Activated T-cell treated with anti-CD3 and anti-CD28 coated beads, Interleukin-2, amount 50 U/mL, for 24 hours (primary cell): ENCODE results near the gene DGAT2.
A peak's percentile ranks its signal among the peaks of the same experiment; 100 is the strongest.

Experiments
- DNase-seq: peaks from one replicate; pipeline ENCODE4 v3.0.0-alpha.2; 2020
- H3K27ac Mint-ChIP-seq: 2 replicates; pipeline ENCODE4 v1.8.0; 2020; ENCODE audit warnings: mild to moderate bottlenecking, mixed read lengths
- H3K27me3 Mint-ChIP-seq: 2 replicates; pipeline ENCODE4 v1.8.0; 2020; ENCODE audit warnings: mixed read lengths
- H3K36me3 Mint-ChIP-seq: 2 replicates; pipeline ENCODE4 v1.8.0; 2020; ENCODE audit warnings: low read depth, mixed read lengths
- H3K4me1 Mint-ChIP-seq: 2 replicates; pipeline ENCODE4 v1.8.0; 2020; ENCODE audit warnings: low read depth, mixed read lengths
- H3K4me3 Mint-ChIP-seq: 2 replicates; pipeline ENCODE4 v1.8.0; 2020; ENCODE audit warnings: mild to moderate bottlenecking, moderate library complexity, mixed read lengths
- H3K9me3 Mint-ChIP-seq: 2 replicates; pipeline ENCODE4 v1.8.0; 2020; ENCODE audit warnings: mixed read lengths

The DGAT2 gene

DNA sequence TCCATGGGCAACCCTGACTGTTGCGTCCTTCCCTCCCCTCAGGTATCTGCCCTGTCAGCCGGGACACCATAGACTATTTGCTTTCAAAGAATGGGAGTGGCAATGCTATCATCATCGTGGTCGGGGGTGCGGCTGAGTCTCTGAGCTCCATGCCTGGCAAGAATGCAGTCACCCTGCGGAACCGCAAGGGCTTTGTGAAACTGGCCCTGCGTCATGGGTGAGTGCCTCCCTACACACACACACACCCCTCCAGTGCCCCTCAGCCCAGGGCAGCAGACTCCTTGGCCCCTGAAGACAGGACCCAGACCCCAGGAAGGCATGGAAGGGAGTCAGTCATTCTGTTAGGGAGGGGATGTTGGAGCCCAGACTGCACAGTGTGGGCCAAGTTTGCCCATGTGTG, 28.5 kb downstream of the DGAT2 start:
- no peaks in the 10 kb centered on the region for H3K27me3 Mint-ChIP-seq
- H3K27ac Mint-ChIP-seq, result no peak overlapping the region
- no peaks in the 10 kb centered on the region for H3K36me3 Mint-ChIP-seq
- no peak overlapping the region for H3K4me3 Mint-ChIP-seq
- H3K4me1 Mint-ChIP-seq, result peaks cover 10% of the 10 kb centered on the region
- no peak for DNase-seq
- H3K9me3 Mint-ChIP-seq, result no peaks in the 10 kb centered on the region

DNA sequence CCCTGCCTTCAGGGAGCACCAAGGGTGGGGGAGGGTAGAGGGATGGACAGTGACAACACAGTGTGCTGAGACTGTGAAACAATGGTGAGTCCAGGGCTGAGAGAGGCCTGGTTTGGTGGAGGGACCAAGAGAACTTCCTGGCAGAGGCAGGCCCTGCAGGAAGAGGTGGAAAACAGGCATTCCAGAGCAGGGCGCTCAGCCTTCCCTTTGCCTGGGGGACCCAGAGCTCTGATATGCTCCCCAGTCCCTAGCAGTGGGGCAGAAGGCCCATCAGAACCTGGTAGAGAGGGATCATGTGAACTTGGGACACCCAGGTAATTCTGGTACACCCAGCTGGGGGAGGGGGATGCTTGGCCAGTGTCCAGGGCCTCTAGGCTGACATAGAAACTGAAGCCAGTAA, 29.2 kb downstream of the DGAT2 start:
- Mint-ChIP-seq H3K27ac (no peak overlapping the region), H3K27me3 (no peaks in the 10 kb centered on the region), H3K36me3 (no peaks in the 10 kb centered on the region), H3K4me1 (peaks cover 10% of the 10 kb centered on the region), H3K4me3 (no peak overlapping the region), H3K9me3 (no peaks in the 10 kb centered on the region)
- DNase-seq, result no peak

DNA sequence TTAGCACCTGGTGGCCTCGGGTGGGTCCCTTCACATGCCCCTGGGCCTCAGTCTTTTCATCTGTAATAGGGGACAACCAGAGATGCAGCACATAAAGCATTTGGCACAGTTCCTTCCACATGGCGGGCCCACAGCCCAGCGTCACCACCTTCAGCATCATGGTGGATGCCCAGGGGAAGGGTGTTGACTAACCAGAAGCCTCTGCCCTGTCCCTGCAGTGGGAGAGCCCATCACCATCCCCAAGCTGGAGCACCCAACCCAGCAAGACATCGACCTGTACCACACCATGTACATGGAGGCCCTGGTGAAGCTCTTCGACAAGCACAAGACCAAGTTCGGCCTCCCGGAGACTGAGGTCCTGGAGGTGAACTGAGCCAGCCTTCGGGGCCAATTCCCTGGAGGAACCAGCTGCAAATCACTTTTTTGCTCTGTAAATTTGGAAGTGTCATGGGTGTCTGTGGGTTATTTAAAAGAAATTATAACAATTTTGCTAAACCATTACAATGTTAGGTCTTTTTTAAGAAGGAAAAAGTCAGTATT, 31.6 kb downstream of the DGAT2 start:
- Mint-ChIP-seq H3K27me3 (no peaks in the 10 kb centered on the region), H3K27ac (no peak overlapping the region), H3K36me3 (no peaks in the 10 kb centered on the region), H3K9me3 (no peaks in the 10 kb centered on the region), H3K4me3 (no peak overlapping the region), H3K4me1 (peaks cover 10% of the 10 kb centered on the region)
- no peak for DNase-seq

DNA sequence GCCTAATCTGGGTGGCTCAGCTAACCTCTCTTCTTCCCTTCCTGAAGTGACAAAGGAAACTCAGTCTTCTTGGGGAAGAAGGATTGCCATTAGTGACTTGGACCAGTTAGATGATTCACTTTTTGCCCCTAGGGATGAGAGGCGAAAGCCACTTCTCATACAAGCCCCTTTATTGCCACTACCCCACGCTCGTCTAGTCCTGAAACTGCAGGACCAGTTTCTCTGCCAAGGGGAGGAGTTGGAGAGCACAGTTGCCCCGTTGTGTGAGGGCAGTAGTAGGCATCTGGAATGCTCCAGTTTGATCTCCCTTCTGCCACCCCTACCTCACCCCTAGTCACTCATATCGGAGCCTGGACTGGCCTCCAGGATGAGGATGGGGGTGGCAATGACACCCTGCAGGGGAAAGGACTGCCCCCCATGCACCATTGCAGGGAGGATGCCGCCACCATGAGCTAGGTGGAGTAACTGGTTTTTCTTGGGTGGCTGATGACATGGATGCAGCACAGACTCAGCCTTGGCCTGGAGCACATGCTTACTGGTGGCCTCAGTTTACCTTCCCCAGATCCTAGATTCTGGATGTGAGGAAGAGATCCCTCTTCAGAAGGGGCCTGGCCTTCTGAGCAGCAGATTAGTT, 32.3 kb downstream of the DGAT2 start:
- no peak overlapping the region for H3K27ac Mint-ChIP-seq
- H3K36me3 Mint-ChIP-seq, result no peaks in the 10 kb centered on the region
- no peaks in the 10 kb centered on the region for H3K27me3 Mint-ChIP-seq
- no peak for DNase-seq
- no peak overlapping the region for H3K4me3 Mint-ChIP-seq
- H3K4me1 Mint-ChIP-seq, result peaks cover 10% of the 10 kb centered on the region
- H3K9me3 Mint-ChIP-seq, result no peaks in the 10 kb centered on the region

DNA sequence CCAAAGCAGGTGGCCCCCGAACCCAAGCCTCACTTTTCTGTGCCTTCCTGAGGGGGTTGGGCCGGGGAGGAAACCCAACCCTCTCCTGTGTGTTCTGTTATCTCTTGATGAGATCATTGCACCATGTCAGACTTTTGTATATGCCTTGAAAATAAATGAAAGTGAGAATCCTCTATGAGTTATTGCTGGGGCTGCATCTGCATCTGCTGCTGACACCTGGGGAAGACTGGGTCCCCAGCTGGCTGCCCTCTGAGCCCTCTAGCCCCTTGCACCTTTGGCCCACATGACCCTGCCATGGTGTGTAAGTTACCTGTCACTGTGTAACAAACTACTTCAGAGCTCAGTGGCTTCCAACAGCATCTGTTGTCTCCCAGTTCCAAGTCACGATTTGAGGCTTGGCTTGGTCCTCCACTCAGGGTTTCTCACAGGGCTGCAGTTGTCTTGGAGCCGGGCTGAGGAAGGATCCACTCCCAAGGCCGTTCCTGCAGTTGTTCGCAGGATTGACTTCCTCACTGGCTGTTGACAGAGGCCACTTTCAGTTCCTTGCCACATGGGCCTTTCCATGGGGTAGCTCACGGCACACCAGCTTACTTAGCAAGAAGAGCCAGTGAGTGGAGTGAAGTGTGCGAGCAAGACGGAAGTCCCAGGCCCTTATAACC, 32.9 kb downstream of the DGAT2 start:
- Mint-ChIP-seq H3K4me3 (no peak overlapping the region), H3K9me3 (no peaks in the 10 kb centered on the region), H3K27me3 (no peaks in the 10 kb centered on the region), H3K27ac (no peak overlapping the region), H3K4me1 (peaks cover 10% of the 10 kb centered on the region), H3K36me3 (no peaks in the 10 kb centered on the region)
- no peak for DNase-seq

DNA sequence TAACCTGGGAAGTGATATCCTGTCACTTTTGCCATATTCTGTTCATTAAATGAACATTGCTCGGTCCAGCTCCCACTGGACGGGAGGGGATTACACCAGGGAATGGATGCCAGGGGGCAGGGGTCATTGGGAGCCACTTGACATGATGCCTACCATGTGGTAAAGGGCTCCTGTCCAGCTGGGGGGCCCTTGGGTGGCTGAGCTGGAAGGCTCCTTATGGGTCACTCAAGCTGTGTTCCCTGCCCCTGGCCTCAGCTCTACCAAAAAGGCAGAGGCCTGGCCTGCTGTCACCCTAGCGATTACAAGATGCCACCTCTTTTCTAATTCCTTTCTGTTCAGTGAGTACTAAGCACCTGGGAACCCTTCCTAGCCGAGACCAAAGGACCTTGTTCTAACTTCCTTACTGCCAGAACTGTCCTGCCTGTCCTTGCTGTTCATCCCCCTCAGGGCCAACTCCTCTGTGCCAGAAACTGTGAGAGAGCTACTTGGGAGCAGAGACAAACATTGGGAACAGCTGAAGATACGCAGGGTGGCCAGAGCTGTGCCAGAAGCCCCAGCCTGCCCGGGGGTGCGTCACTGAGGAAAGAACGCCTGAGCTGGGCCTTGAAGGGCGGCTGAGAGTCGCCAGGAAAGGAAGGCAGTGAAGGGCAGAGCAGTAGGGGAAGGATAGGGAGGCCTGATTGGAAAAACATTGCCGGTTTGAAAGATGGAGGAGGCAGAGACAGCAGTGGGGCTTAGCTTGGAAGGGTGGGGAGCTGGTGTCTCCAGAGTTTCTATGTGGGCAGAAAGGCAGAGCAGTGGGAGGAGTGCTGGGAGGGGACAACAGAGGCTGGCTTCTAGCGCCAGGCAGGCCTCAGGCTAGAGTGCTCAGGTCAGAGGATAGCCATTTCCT, 33.7 kb downstream of the DGAT2 start:
- no peaks in the 10 kb centered on the region for H3K27me3 Mint-ChIP-seq

DNA sequence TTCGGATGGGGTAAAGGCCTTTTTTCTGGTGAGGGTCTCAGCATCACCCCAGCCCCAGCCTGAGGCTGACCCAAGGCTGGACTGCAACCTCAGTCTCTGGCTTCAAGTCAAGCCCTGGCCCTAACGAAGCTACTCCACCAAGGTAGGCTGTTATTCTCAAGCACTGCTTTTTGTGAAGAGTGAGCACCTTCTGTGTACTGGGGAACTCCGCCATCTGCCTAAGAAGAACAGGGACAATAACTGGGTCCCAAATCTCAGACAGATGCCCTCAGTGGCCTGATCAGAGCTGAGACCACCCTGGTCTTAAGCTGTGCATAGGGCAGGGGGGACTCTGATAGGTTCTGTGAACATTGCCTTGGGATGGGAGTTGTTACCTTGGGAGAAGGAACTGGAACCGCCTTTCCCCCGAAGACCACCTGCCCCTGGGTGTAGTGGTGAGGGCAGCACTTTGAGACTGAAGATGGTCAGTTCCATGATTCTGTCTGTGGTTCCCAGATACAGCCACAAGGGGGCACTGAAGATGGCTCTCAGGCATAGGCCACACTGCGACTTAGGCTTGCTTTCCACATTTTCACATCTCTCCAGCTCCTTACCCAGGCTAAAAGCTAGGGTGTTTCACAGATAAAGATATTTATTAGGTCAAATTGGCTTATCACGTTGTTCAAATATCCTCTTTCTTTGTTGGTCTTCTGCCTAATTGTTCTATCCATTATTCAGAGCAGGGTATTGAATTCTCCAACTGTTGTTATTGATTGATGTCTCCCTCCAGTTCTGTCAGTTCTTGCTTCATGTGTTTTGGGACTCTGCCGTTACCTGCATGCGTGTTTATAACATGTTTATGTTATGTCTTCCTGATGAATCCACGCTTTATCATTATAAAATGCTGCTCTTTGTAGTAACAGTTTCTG, 34.6 kb downstream of the DGAT2 start:
- DNase-seq, result peak; percentile 74
- Mint-ChIP-seq H3K36me3 (no peaks in the 10 kb centered on the region), H3K27ac (no peak overlapping the region), H3K4me3 (no peak overlapping the region), H3K4me1 (peaks cover 10% of the 10 kb centered on the region), H3K9me3 (no peaks in the 10 kb centered on the region), H3K27me3 (no peaks in the 10 kb centered on the region)

More for the DNA sequence above, 33.7 kb downstream of the DGAT2 start:
- no peaks in the 10 kb centered on the region for H3K36me3 Mint-ChIP-seq
- no peak overlapping the region for H3K27ac Mint-ChIP-seq
- no peaks in the 10 kb centered on the region for H3K9me3 Mint-ChIP-seq
- peaks cover 10% of the 10 kb centered on the region for H3K4me1 Mint-ChIP-seq
- no peak for DNase-seq
- H3K4me3 Mint-ChIP-seq, result no peak overlapping the region

DNA sequence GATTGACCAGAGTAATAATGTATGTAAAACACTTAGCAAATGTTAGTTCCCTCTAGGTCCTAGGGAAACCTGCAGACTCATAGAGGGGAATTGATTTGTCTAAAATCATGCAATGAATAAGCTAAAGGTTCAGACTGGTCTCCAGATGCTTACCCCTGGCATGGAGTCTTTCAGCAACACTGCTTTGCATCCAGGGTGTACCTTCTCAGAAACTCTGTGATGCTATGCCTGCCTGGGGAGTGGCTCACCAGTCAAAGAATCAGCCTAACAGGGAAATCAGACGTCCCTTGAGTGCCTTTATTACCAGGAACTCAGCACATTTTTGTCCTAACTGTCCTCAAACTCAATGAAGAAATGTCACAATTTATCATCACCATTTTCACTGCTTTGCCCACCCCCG, 40.5 kb downstream of the DGAT2 start:
- H3K4me3 Mint-ChIP-seq, result no peak overlapping the region
- H3K4me1 Mint-ChIP-seq, result peaks cover 10% of the 10 kb centered on the region
- no peaks in the 10 kb centered on the region for H3K27me3 Mint-ChIP-seq
- H3K27ac Mint-ChIP-seq, result no peak overlapping the region
- DNase-seq, result no peak
- H3K36me3 Mint-ChIP-seq, result no peaks in the 10 kb centered on the region
- H3K9me3 Mint-ChIP-seq, result no peaks in the 10 kb centered on the region

DNA sequence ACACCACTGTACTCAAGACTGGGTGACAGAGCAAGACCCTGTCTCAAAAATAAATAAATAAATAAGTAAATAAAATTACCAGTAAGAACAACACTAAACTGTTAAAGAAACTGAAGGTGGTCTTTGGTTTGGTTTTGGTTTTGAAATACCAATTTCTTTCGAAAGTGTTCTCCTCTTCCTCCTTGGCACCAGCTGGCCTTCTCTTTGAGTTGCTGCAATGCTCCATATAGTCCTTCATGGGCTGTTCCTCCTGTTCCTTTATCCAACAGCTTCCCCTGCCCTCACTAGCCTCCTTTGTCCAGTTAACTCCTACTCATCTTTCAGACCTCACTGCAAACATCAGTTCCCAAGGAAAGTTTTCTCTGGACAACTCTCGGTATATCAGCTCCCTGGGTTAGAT, 41.4 kb downstream of the DGAT2 start:
- Mint-ChIP-seq H3K27ac (no peak overlapping the region), H3K9me3 (no peaks in the 10 kb centered on the region), H3K27me3 (no peaks in the 10 kb centered on the region), H3K4me1 (peaks cover 11% of the 10 kb centered on the region), H3K36me3 (peaks cover under 1% of the 10 kb centered on the region), H3K4me3 (no peak overlapping the region)
- DNase-seq, result no peak

DNA sequence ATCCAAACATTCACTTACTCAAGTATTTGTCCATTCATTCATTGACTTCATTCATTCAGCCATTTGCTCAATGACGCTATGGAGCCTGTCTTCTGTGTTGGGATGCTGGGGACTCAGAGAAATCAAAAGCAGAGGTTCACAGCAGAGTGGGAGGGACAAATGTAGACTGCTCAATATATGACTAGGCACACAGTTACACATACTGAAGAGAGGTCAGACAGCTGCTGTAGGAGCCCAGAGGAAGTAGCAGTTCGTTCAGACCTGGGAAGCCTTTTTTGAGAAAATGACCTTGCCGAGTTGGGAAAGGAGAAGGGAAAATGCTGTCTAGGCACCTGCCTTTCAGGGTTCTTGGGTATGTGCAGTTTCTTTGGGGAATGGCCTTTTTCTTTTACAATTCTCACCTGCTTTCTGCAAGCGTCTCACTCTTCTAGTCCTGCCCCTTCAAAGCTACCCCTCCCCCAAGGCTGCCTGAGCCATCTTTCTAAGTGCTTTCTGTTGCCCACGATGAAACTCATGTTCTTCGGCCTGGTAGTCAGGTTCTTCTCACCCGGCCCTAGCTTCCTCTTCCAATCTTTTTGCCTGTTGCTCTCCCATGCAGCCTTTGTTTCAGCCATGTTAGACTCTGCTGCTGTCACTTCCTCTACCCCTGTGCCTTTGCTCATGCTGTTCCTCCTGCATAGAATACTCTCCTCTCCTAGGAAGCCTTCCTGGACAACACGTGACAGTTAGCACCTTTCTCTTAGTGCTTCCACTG, 42.2 kb downstream of the DGAT2 start:
- Mint-ChIP-seq H3K4me3 (no peak overlapping the region), H3K4me1 (peaks cover 11% of the 10 kb centered on the region), H3K36me3 (peaks cover 2% of the 10 kb centered on the region), H3K9me3 (no peaks in the 10 kb centered on the region), H3K27me3 (no peaks in the 10 kb centered on the region), H3K27ac (no peak overlapping the region)
- DNase-seq, result no peak

DNA sequence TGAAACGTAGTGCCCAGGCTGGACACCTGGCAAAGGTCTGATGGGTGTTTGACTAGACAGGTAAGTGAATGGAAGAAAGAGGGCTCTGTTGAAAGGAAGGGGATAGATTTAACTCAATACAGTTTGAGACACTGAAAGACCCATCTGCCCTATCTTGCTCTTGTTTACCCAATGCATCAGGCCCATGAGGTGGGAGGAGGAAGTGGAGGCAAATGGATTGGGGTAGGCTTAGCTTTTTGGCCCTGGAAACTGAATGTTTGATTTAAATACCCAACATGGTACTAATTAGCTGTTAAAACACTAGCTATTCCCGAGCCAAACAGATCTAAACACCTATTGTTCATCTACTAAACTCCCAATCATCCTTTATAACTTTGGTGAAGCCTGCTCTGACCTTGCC, 42.9 kb downstream of the DGAT2 start:
- Mint-ChIP-seq H3K27me3 (no peaks in the 10 kb centered on the region), H3K36me3 (peaks cover 2% of the 10 kb centered on the region), H3K27ac (no peak overlapping the region), H3K4me3 (no peak overlapping the region), H3K4me1 (peaks cover 11% of the 10 kb centered on the region), H3K9me3 (no peaks in the 10 kb centered on the region)
- no peak for DNase-seq

DNA sequence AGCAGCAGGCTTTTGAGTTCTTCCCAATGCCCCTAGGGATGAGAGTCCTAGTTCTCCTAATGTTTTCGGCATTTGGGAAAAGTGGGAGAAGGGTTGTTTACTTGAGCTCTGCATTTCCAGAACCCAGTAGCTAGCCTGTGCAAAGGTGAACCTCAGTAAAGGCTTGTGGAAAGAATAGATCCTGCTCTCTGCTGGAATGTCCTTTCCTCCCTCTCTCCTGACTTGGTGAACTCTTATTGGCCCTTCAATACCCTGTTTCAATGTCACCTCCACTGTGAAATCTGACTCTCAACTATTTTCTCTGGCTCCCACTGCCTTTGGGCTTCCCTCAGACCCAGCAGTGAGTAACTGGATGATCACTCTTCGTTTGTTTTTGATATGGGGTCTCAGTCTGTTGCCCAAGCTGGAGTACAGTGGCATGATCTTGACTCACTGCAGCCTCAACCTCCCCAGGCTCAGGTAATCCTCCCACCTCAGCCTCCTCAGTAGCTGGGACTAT, 44.0 kb downstream of the DGAT2 start:
- peaks cover 11% of the 10 kb centered on the region for H3K4me1 Mint-ChIP-seq
- peak overlapping the region; percentile 31 for H3K27ac Mint-ChIP-seq
- H3K27me3 Mint-ChIP-seq, result no peaks in the 10 kb centered on the region
- peaks cover 2% of the 10 kb centered on the region for H3K36me3 Mint-ChIP-seq
- no peaks in the 10 kb centered on the region for H3K9me3 Mint-ChIP-seq
- no peak overlapping the region for H3K4me3 Mint-ChIP-seq
- no peak for DNase-seq

DNA sequence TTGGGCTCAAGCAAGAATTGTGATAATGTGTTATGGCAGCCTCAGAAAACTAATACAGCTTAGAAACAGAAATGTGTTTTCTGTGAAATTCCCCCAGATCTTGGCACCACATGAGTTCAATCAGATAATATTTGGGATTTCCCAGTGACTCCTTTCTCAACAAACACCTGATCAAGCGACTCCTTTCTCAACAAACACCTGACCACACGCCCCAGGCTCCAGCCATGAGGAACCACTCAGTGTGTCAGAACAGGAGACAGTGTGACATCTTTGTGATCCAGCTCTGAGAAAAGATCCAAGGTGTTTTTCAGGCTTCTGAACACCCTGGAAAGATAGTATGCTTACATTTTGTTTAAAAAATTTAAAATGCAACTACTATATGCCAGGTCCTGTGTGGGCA, 44.5 kb downstream of the DGAT2 start:
- Mint-ChIP-seq H3K27me3 (no peaks in the 10 kb centered on the region), H3K4me3 (no peak overlapping the region), H3K4me1 (peaks cover 14% of the 10 kb centered on the region), H3K36me3 (peaks cover 3% of the 10 kb centered on the region), H3K27ac (no peak overlapping the region), H3K9me3 (no peaks in the 10 kb centered on the region)
- DNase-seq, result no peak
